Stimulated activated CD4-positive, alpha-beta T cell treated with anti-CD3 and anti-CD28 coated beads, TNF-alpha, amount 100 ng/mL, for 1 hour (primary cell): ENCODE data around the gene SGPP2.
"Not testable (repeated sequence)": the region's sequence is repeated elsewhere in the genome, so short reads cannot be mapped to it uniquely, and the experiment has no call there.

Experiments
- DNase-seq, 3 donors: peaks; one replicate each; pipeline ENCODE4 v3.0.0-alpha.2; 2020; ENCODE audit warnings: low read depth in 3 of 3, low spot score in 1 of 3

The SGPP2 gene

GRCh38 chr2:222572264-222572721 is 147.9 kb downstream of the SGPP2 start:
- DNase-seq, result no peak

GRCh38 chr2:222572751-222573174 is 148.4 kb downstream of the SGPP2 start:
- DNase-seq, result no peak

- DNase-seq, result no peak
These were observed 151.3 kb downstream of the SGPP2 start for GRCh38 chr2:222575618-222576017.

GRCh38 chr2:222576171-222577081 is 152.1 kb downstream of the SGPP2 start:
- DNase-seq, result no peak

GRCh38 chr2:222577341-222577740 is 153.0 kb downstream of the SGPP2 start:
- no peak for DNase-seq

GRCh38 chr2:222582928-222583327 is 158.6 kb downstream of the SGPP2 start:
- no peak for DNase-seq

- DNase-seq, result not testable (repeated sequence)
These were observed 160.2 kb downstream of the SGPP2 start for GRCh38 chr2:222584589-222584988.

- DNase-seq, result no peak
These were observed 167.3 kb downstream of the SGPP2 start for GRCh38 chr2:222591661-222592060.

GRCh38 chr2:222592176-222592575 is 167.8 kb downstream of the SGPP2 start:
- DNase-seq, result no peak

- DNase-seq, result no peak
These were observed 170.3 kb downstream of the SGPP2 start for GRCh38 chr2:222594679-222595078.

- no peak for DNase-seq
These were observed 171.2 kb downstream of the SGPP2 start for GRCh38 chr2:222595581-222595980.

- DNase-seq, result no peak
These were observed 174.3 kb downstream of the SGPP2 start for GRCh38 chr2:222598611-222599010.

- no peak for DNase-seq
These were observed 179.2 kb downstream of the SGPP2 start for GRCh38 chr2:222603501-222603900.

- DNase-seq, result no peak
These were observed 180.6 kb downstream of the SGPP2 start for GRCh38 chr2:222604749-222605515.

GRCh38 chr2:222606306-222606705 is 182.0 kb downstream of the SGPP2 start:
- DNase-seq, result no peak

- DNase-seq, result no peak
These were observed 183.7 kb downstream of the SGPP2 start for GRCh38 chr2:222608081-222608480.

GRCh38 chr2:222609381-222609780 is 185.0 kb downstream of the SGPP2 start:
- no peak for DNase-seq
